Central memory CD8-positive, alpha-beta T cell (primary cell): ENCODE measurements around the gene ELFN2.

ENCODE experiments used
- ATAC-seq: fragments of 150-1000 bp; cut with Tn5 transposase; replicated peaks from 2 replicates; pipeline ENCODE4 v1.10.0; 2022; ENCODE audit warnings: mild to moderate bottlenecking, moderate FRiP score, moderate number of reproducible peaks; ENCODE audit not compliant: poor library complexity, severe bottlenecking; ENCODE audit errors: extremely low read depth
- DNase-seq, 2 donors: peaks; one replicate each; pipeline ENCODE4 v3.0.0; 2021; ENCODE audit warnings: low spot score in 2 of 2
- H3K27ac Mint-ChIP-seq: one replicate; pipeline ENCODE4 v1.8.0; 2022; ENCODE audit warnings: low read depth, mild to moderate bottlenecking, moderate library complexity, mixed read lengths
- H3K27me3 Mint-ChIP-seq: one replicate; pipeline ENCODE4 v1.8.0; 2022; ENCODE audit warnings: mixed read lengths
- H3K36me3 Mint-ChIP-seq: one replicate; pipeline ENCODE4 v1.8.0; 2022; ENCODE audit warnings: mild to moderate bottlenecking, moderate library complexity, mixed read lengths; ENCODE audit not compliant: insufficient read depth
- H3K4me1 Mint-ChIP-seq: one replicate; pipeline ENCODE4 v1.8.0; 2022; ENCODE audit warnings: mixed read lengths
- H3K4me3 Mint-ChIP-seq: one replicate; pipeline ENCODE4 v1.8.0; 2022; ENCODE audit warnings: mild to moderate bottlenecking, moderate library complexity, mixed read lengths
- H3K9me3 Mint-ChIP-seq: one replicate; pipeline ENCODE4 v1.8.0; 2022; ENCODE audit warnings: mixed read lengths

Gene ELFN2

GRCh38 chr22:37383341-37383740, 43.9 kb downstream of the ELFN2 start:
- Mint-ChIP-seq H3K9me3 (no peaks in the 10 kb centered on the region), H3K36me3 (no peaks in the 10 kb centered on the region), H3K4me1 (no peaks in the 10 kb centered on the region), H3K27ac (no peak overlapping the region), H3K27me3 (peaks cover 56% of the 10 kb centered on the region), H3K4me3 (no peak overlapping the region)
- no peak for DNase-seq
- no peak for ATAC-seq

GRCh38 chr22:37381489-37381888, 45.8 kb downstream of the ELFN2 start:
- H3K27me3 Mint-ChIP-seq = peaks cover 57% of the 10 kb centered on the region

GRCh38 chr22:37379722-37380121, 47.6 kb downstream of the ELFN2 start:
- Mint-ChIP-seq H3K36me3 (no peaks in the 10 kb centered on the region), H3K4me3 (no peak overlapping the region), H3K27ac (no peak overlapping the region), H3K4me1 (no peaks in the 10 kb centered on the region), H3K9me3 (no peaks in the 10 kb centered on the region), H3K27me3 (peaks cover 73% of the 10 kb centered on the region)
- ATAC-seq (no peak), DNase-seq (no peak)

More at GRCh38 chr22:37381489-37381888, 45.8 kb downstream of the ELFN2 start:
- Mint-ChIP-seq H3K27ac (no peak overlapping the region), H3K9me3 (no peaks in the 10 kb centered on the region), H3K36me3 (no peaks in the 10 kb centered on the region), H3K4me3 (no peak overlapping the region), H3K4me1 (no peaks in the 10 kb centered on the region)
- DNase-seq (no peak), ATAC-seq (no peak)

GRCh38 chr22:37379085-37379484, 48.2 kb downstream of the ELFN2 start:
- H3K27me3 Mint-ChIP-seq = peaks cover 79% of the 10 kb centered on the region
- no peak overlapping the region for H3K4me3 Mint-ChIP-seq
- H3K9me3 Mint-ChIP-seq = no peaks in the 10 kb centered on the region
- no peak for DNase-seq
- H3K27ac Mint-ChIP-seq = no peak overlapping the region
- ATAC-seq = no peak
- no peaks in the 10 kb centered on the region for H3K4me1 Mint-ChIP-seq
- no peaks in the 10 kb centered on the region for H3K36me3 Mint-ChIP-seq

GRCh38 chr22:37378642-37379058, 48.6 kb downstream of the ELFN2 start:
- DNase-seq (no peak), ATAC-seq (no peak)
- H3K9me3 Mint-ChIP-seq = no peaks in the 10 kb centered on the region
- H3K4me1 Mint-ChIP-seq = no peaks in the 10 kb centered on the region
- no peaks in the 10 kb centered on the region for H3K36me3 Mint-ChIP-seq
- H3K4me3 Mint-ChIP-seq = no peak overlapping the region
- H3K27me3 Mint-ChIP-seq = peaks cover 80% of the 10 kb centered on the region
- H3K27ac Mint-ChIP-seq = no peak overlapping the region

- Mint-ChIP-seq H3K27ac (no peak overlapping the region), H3K27me3 (peaks cover 73% of the 10 kb centered on the region), H3K4me1 (no peaks in the 10 kb centered on the region), H3K4me3 (no peak overlapping the region), H3K9me3 (no peaks in the 10 kb centered on the region), H3K36me3 (no peaks in the 10 kb centered on the region)
- ATAC-seq (no peak), DNase-seq (no peak)
These were observed 49.4 kb downstream of the ELFN2 start for GRCh38 chr22:37377927-37378326.

- Mint-ChIP-seq H3K27me3 (peaks cover 67% of the 10 kb centered on the region), H3K4me3 (no peak overlapping the region)
These were observed 50.1 kb downstream of the ELFN2 start for GRCh38 chr22:37377138-37377537.

GRCh38 chr22:37376643-37377042, 50.6 kb downstream of the ELFN2 start:
- no peaks in the 10 kb centered on the region for H3K4me1 Mint-ChIP-seq
- no peaks in the 10 kb centered on the region for H3K36me3 Mint-ChIP-seq
- H3K27ac Mint-ChIP-seq = no peak overlapping the region
- DNase-seq (no peak), ATAC-seq (no peak)
- no peak overlapping the region for H3K4me3 Mint-ChIP-seq
- no peaks in the 10 kb centered on the region for H3K9me3 Mint-ChIP-seq
- H3K27me3 Mint-ChIP-seq = peaks cover 64% of the 10 kb centered on the region

More at GRCh38 chr22:37377138-37377537, 50.1 kb downstream of the ELFN2 start:
- DNase-seq (no peak), ATAC-seq (no peak)
- H3K27ac Mint-ChIP-seq = no peak overlapping the region
- no peaks in the 10 kb centered on the region for H3K36me3 Mint-ChIP-seq
- no peaks in the 10 kb centered on the region for H3K9me3 Mint-ChIP-seq
- H3K4me1 Mint-ChIP-seq = no peaks in the 10 kb centered on the region

GRCh38 chr22:37375801-37376200, 51.5 kb downstream of the ELFN2 start:
- DNase-seq = no peak
- ATAC-seq = no peak
- no peak overlapping the region for H3K27ac Mint-ChIP-seq
- H3K4me1 Mint-ChIP-seq = no peaks in the 10 kb centered on the region
- peaks cover 56% of the 10 kb centered on the region for H3K27me3 Mint-ChIP-seq
- H3K9me3 Mint-ChIP-seq = no peaks in the 10 kb centered on the region
- H3K36me3 Mint-ChIP-seq = no peaks in the 10 kb centered on the region
- H3K4me3 Mint-ChIP-seq = no peak overlapping the region

GRCh38 chr22:37374571-37374970, 52.7 kb downstream of the ELFN2 start:
- Mint-ChIP-seq H3K27me3 (peaks cover 53% of the 10 kb centered on the region), H3K4me3 (no peak overlapping the region), H3K36me3 (no peaks in the 10 kb centered on the region), H3K9me3 (no peaks in the 10 kb centered on the region), H3K4me1 (no peaks in the 10 kb centered on the region), H3K27ac (no peak overlapping the region)
- DNase-seq (no peak), ATAC-seq (no peak)

- no peak for DNase-seq
These were observed 53.8 kb downstream of the ELFN2 start for GRCh38 chr22:37373451-37373850.

GRCh38 chr22:37371911-37372310, 55.4 kb downstream of the ELFN2 start:
- H3K36me3 Mint-ChIP-seq = no peaks in the 10 kb centered on the region
- ATAC-seq (no peak), DNase-seq (no peak)
- no peak overlapping the region for H3K27ac Mint-ChIP-seq
- peaks cover 29% of the 10 kb centered on the region for H3K27me3 Mint-ChIP-seq
- H3K4me1 Mint-ChIP-seq = no peaks in the 10 kb centered on the region
- no peaks in the 10 kb centered on the region for H3K9me3 Mint-ChIP-seq
- H3K4me3 Mint-ChIP-seq = no peak overlapping the region

More at GRCh38 chr22:37373451-37373850, 53.8 kb downstream of the ELFN2 start:
- Mint-ChIP-seq H3K27me3 (peaks cover 43% of the 10 kb centered on the region), H3K4me1 (no peaks in the 10 kb centered on the region), H3K27ac (no peak overlapping the region), H3K4me3 (no peak overlapping the region), H3K36me3 (no peaks in the 10 kb centered on the region), H3K9me3 (no peaks in the 10 kb centered on the region)
- no peak for ATAC-seq

- no peak for ATAC-seq
- Mint-ChIP-seq H3K4me1 (no peaks in the 10 kb centered on the region), H3K36me3 (no peaks in the 10 kb centered on the region), H3K27me3 (peaks cover 24% of the 10 kb centered on the region), H3K9me3 (no peaks in the 10 kb centered on the region), H3K27ac (no peak overlapping the region), H3K4me3 (no peak overlapping the region)
- no peak for DNase-seq
These were observed 55.8 kb downstream of the ELFN2 start for GRCh38 chr22:37371491-37371890.
